GM21360 (cell line): ENCODE data around the gene DLG4.
"Not testable (repeated sequence)": the region's sequence is repeated elsewhere in the genome, so short reads cannot be mapped to it uniquely, and the experiment has no call there.

ENCODE experiments used
- ATAC-seq: cut with Tn5 transposase; IDR thresholded peaks from one replicate; pipeline ENCODE4 v1.9.1; 2021; ENCODE audit warnings: mild to moderate bottlenecking, moderate library complexity; ENCODE audit not compliant: unreplicated experiment

Gene DLG4

GRCh38 chr17:7168841-7169564 is 50.6 kb downstream of the DLG4 start:
- ATAC-seq: not testable (repeated sequence)

- no peak for ATAC-seq
Observed at GRCh38 chr17:7167832-7168231, 51.8 kb downstream of the DLG4 start.

DNA sequence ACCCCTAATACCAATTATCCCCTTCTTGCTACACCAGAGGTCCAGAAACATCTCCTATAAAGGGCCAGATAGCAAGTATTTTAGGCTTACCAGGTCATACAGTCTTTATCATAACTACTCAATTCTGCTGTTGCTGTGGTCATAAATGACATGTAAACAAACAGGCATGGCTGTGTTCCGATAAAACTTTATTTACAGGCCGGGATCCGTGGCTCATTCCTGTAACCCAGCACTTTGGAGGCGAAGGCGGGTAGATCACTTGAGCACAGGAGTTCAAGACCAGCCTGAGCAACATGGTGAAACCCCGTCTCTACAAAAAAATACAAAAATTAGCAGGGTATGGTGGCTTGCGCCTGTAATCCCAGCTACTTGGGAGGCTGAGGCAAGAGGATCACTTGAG is 52.8 kb downstream of the DLG4 start:
- no peak for ATAC-seq

- not testable (repeated sequence) for ATAC-seq
Observed at GRCh38 chr17:7159571-7159970, 60.1 kb downstream of the DLG4 start.

DNA sequence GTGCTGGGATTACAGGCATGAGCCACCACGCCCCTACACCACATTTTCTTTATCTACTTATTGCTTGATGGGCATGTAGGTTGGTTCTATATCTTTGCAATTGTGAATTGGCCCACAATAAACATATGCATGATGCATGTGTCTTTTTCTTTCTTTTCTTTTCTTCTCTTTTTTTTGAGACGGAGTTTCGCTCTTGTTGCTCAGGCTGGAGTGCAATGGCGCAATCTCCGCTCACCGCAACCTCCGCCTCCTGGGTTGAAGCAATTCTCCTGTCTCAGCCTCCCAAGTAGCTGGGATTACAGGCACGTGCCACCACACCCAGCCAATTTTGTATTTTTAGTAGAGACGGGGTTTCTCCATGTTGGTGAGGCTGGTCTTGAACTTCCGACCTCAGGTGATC is 61.2 kb downstream of the DLG4 start:
- ATAC-seq: not testable (repeated sequence)

- no peak for ATAC-seq
Observed at GRCh38 chr17:7156342-7156940, 63.2 kb downstream of the DLG4 start.

- no peak for ATAC-seq
Observed at GRCh38 chr17:7147772-7148171, 71.9 kb downstream of the DLG4 start.

- ATAC-seq: no peak
Observed at GRCh38 chr17:7146115-7146514, 73.5 kb downstream of the DLG4 start.

GRCh38 chr17:7144213-7144612 is 75.4 kb downstream of the DLG4 start:
- ATAC-seq: no peak

DNA sequence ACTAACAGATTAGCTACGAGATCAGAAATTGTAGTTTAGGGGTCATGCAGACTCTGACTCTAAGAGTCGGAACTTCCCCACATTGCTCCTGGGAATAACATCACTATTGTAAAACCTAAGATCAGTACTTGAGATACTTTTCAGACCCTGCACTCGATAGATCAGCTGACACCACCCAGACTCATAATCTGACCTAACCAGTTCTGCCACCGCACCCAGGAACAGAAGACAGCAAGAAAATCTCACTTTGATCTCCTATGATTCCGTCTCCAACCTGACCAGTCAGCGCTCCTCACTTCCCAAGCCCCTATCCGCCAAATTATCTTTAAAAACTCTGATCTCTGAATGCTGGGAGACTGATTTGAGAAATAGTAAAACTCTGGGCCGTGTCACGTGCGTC is 77.8 kb downstream of the DLG4 start:
- ATAC-seq: no peak

DNA sequence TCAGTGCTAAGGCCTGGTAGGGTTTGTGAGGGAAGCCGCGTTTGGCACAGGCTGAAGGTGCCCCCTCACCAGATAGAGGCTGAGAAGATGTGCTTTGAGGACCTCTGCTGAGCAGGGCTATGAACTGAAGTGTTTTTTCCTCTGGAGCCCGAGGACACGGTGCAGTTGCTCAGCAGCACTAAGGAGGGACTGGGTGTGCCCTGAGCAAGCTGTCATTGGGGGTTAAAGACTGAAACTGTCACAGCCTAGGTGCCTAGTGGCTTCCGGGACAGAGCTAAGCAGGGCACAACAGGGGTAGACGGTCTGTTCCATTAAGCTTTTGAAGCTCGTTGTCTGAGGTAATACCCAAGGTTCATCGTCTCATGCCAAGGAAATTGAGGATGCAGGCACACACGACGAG is 80.2 kb downstream of the DLG4 start:
- ATAC-seq: no peak

DNA sequence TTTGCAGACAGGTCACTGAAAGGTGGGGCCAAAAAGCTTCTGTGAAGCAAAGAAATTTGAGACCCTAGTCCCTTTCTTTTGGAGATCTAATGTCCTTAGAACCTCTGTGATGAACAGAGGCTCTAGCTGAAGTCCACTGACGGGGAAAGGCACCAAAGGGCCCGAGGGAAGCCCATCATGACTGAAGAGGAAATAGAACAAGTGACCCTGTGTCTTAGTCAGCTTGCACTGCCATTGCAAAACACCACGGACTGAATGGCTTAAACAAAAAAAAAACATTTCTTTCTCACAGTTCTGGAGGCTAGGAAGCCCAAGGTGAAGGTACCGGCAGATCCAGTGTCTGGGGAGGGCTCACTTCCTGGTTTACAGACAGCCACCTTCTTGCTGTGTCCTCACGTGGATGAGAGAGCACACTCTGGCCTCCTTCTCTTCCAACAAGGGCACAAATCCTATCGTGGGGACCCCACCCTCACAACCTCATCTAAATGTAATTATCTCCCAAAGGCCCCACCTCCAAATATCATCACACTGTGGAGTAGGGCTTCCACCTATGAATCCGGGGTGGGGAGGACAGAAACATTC is 80.7 kb downstream of the DLG4 start:
- ATAC-seq: no peak

- no peak for ATAC-seq
Observed at GRCh38 chr17:7137171-7137943, 82.3 kb downstream of the DLG4 start.
